ENCODE measurements around the gene B4GAT1. TPM values are rescaled to one million over a fixed set of nuclear protein-coding genes. Genes with fewer than 3 reads are reported as not detected.

Gene B4GAT1
- total RNA-seq, 1 experiment from 2014 or later: 6.7 TPM

GRCh38 chr11:66336234-66337102, 11.0 kb downstream of the B4GAT1 start, which contains the start of gene RIN1:
TSS of gene RIN1 (minus strand) at chr11:66336434. CDS start at chr11:66336402, 32 bp downstream.
- Histone ChIP-seq H3K9me2 (ENCODE audit: insufficient read depth) (no peaks in the 10 kb centered on the region), H3K79me2 (ENCODE audit: insufficient read depth, low read length) (peaks cover 16% of the 10 kb centered on the region; the same call in 1 of the 2 replicates), H3K4me1 (ENCODE audit: control insufficient read depth in 1 of 2, insufficient read depth in 2 of 2, low read length in 2 of 2) (peaks cover 16 to 36% of the 10 kb centered on the region in 2 experiments), H3K9ac (ENCODE audit: low read length) (peak within 1 kb of the TSS; percentile 95), H4K20me1 (ENCODE audit: insufficient read depth) (no peaks in the 10 kb centered on the region), H3K4me2 (ENCODE audit: low read length) (peak within 1 kb of the TSS; percentile 95), H3K9me3 (ENCODE audit: control insufficient read depth in 1 of 2, insufficient read depth in 1 of 2, low read depth in 1 of 2, low read length in 2 of 2) (no peaks in the 10 kb centered on the region), H3K4me3 (replicated peaks in 1 of 2; ENCODE audit: low read depth in 1 of 2, low read length in 2 of 2) (peak within 1 kb of the TSS; percentile 70 to 77), H2AFZ (ENCODE audit: low read depth, low read length, poor library complexity, severe bottlenecking) (no peak within 1 kb of the TSS), H3K27ac (ENCODE audit: low read depth, low read length) (peak within 1 kb of the TSS; percentile 89), H3K27me3 (ENCODE audit: insufficient read depth, low read length) (no peaks in the 10 kb centered on the region), H3K36me3 (ENCODE audit: control insufficient read depth in 1 of 2, insufficient read depth in 2 of 2, low read length in 2 of 2) (peaks cover 10 to 23% of the 10 kb centered on the region in 2 experiments; a peak in 3 of 4 replicates)
- ChIA-PET RAD21 (ENCODE audit: low non-redundant PET in 1 of 2, low total read pairs in 2 of 2, uncharacterized antibody in 2 of 2, unreplicated experiment in 2 of 2) (interaction anchor here (2.0 to 2.2 kb wide), 2 partner anchors 24 to 25 kb away, joined by 12 to 17 read pairs; no protein-coding TSS in a partner anchor), POLR2A (interaction anchor here (2.0 to 2.3 kb wide), 2 partner anchors 8 to 24 kb away, joined by 7 to 16 read pairs; partner anchors contain the start of gene BRMS1), CTCF (interaction anchor here (0.8 to 2.6 kb wide), 4 partner anchors 14 to 53 kb away, joined by 3 to 19 read pairs (median 6); partner anchors contain the start of gene YIF1A)
- no TSS peak for BruUV-seq (replicated peaks)
- intact Hi-C loops (cut with micrococcal nuclease): loop anchor here (1.0 to 2.0 kb wide), 2 partner anchors 24 to 114 kb away; no protein-coding TSS in a partner anchor
- peak; percentile 82 for DNase-seq (ENCODE audit: low read depth, low spot score)
- TF ChIP-seq CBX3 (IDR thresholded peaks at IDR 0.05; ENCODE audit: low read depth) (no peak), POLR2A (IDR thresholded peaks at IDR 0.05; ENCODE audit: borderline replicate concordance, extremely low read depth, insufficient read depth, insufficient read length) (peak; percentile 56), ZFX (IDR thresholded peaks at IDR 0.05) (peak; percentile 35; the same call in 1 of the 2 replicates), YY1 (IDR thresholded peaks at IDR 0.05; ENCODE audit: extremely low read depth, insufficient replicate concordance, low read depth, low read length) (no peak), ATF3 (IDR thresholded peaks at IDR 0.05) (no peak), POLR2AphosphoS5 (IDR thresholded peaks at IDR 0.05; ENCODE audit: low read depth, low read length) (peak; percentile 83), CTCF (IDR thresholded peaks at IDR 0.05 in 2 of 3, conservative IDR thresholded peaks at IDR 0.05 in 1 of 3; ENCODE audit: borderline replicate concordance in 1 of 3, insufficient read depth in 1 of 3, low read depth in 2 of 3, low read length in 2 of 3) (peak in 2 of 3 experiments; percentile 5 to 24; a peak in 2 of 6 replicates), JUND (IDR thresholded peaks at IDR 0.05) (no peak)
- peak; percentile 82 for ATAC-seq
